Activated T-helper 1 cell treated with anti-CD3 and anti-CD28 coated beads, Interleukin-2, amount 50 U/mL, for 16 hours (primary cell): Measurements from ENCODE around the gene NFIX.
"Not testable (repeated sequence)": the region's sequence is repeated elsewhere in the genome, so short reads cannot be mapped to it uniquely, and the experiment has no call there.

Experiments used
- DNase-seq, 2 donors: peaks; one replicate each; pipeline ENCODE4 v3.0.0-alpha.2; 2020; ENCODE audit warnings: low read depth in 1 of 2, low spot score in 1 of 2

NFIX gene

DNA sequence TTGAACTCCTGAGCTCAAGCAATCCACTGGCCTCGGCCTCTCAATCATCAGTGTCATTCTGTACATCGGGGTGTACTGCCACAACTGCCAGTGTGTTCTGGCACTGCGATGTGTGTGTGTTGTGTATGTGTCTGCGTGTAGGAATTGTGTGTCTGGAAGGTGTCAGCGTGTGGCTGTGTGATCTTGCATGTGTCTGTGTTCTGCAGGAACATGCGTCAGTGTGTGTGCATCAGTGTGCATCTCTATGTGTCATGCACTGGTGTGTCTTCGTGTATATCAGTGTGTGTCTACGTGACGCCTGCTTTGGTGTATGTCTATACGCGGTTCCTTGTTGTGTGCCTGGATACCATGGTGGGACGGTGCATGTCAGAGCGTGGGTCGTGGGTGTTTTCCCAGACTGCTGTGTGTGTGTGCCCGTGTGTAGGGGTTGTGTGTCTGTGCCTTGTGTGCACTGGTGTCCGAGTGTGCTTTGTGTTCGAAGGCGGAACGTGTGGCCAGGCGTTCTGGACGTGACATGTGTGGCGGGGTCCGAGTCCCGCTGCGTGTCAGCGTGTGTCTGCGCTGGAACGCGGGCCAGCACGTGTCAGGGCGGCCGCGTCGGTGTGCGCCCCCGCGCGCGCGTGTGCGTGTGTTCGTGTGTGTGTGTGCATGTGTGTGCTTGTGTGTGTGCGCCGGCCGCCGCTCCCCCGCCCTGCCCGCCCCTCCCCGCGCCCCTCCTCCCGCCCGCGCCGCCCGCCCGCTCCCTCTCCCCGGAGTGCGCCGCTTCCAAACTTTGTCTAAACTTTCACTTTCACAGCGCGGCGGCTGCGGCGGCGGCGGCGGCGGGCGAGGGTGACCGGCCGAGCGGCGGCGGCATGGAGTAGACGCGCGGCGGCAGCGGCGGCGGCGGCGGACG, at the start of gene NFIX:
Gene NFIX, plus strand, starts transcription at position 775 of the 895 bp plus-strand sequence. CDS start 363 bp downstream, outside the sequence.
- peak; percentile 26 to 38 for DNase-seq

- peak; percentile 94 to 98 for DNase-seq
These were observed 49.7 kb upstream of the NFIX start, which contains the start of gene RAD23A for GRCh38 chr19:12945479-12946091. RAD23A (plus strand) TSS chr19:12945862; CDS start chr19:12945949, 87 bp downstream.

- DNase-seq, result peak in 1 of 2 donors; percentile 45
These were observed 49.1 kb upstream of the NFIX start for GRCh38 chr19:12946092-12946721.

DNA sequence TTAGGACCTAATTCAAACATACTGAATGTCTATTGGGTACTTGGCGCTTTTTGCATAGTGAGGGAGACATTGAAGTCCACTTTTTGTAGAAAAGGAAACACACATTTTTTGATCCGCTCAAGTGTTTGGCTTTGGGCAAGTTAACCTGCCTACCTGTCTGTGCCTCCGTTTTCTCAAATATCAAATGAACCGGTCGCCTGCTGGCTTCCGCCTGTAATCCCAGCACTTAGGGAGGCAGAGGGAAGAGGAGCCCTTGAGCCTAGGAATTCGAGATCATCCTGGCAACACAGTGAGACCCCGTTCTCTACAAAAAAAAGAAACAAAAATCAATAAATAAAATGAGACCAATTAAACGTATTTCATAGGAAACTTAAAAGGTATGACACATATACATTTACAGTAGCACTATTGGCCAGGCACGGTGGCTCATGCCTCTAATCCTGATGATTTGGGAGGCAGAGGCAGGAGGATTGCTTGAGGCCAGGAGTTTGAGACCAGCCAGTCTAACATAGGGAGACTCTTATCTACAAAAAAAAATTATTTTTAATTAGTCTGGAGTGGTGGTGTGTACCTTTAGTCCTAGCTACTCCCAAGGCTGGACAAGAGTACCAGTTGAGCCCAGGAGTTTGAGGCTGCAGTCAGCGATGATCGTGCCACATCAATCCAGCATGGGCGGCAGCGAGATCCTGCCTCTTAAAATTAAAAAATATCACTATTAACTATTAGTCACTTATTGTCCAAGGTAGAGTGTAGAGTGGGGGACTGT, 48.4 kb upstream of the NFIX start:
- DNase-seq, result no peak

DNA sequence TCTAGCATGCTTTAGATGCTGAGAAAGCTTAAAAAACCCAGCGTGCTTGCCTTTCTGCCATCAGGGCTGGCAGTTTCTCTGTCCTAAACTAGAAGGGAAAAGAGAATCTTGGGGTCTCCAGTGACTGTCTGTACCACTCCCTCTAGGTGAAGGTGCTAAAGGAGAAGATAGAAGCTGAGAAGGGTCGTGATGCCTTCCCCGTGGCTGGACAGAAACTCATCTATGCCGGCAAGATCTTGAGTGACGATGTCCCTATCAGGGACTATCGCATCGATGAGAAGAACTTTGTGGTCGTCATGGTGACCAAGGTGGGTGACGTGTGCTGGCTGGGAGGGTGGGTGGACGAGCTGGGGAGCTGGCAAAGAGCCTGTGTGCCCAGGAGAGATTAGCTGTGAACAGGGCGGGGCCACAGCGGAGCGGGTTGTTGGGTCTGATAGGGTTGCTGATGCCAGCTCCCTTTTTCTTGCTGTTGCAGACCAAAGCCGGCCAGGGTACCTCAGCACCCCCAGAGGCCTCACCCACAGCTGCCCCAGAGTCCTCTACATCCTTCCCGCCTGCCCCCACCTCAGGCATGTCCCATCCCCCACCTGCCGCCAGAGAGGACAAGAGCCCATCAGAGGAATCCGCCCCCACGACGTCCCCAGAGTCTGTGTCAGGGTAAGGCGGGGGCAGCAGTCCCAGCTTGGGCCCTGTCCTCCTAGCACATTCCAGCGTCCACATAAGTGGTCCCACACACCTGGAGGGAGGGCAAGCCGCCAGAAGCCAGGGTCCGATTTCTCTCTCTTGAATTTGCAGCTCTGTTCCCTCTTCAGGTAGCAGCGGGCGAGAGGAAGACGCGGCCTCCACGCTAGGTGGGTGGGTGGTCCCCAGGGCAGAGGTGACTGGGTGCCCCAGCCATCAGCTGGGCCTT, 47.3 kb upstream of the NFIX start:
- DNase-seq, result no peak

DNA sequence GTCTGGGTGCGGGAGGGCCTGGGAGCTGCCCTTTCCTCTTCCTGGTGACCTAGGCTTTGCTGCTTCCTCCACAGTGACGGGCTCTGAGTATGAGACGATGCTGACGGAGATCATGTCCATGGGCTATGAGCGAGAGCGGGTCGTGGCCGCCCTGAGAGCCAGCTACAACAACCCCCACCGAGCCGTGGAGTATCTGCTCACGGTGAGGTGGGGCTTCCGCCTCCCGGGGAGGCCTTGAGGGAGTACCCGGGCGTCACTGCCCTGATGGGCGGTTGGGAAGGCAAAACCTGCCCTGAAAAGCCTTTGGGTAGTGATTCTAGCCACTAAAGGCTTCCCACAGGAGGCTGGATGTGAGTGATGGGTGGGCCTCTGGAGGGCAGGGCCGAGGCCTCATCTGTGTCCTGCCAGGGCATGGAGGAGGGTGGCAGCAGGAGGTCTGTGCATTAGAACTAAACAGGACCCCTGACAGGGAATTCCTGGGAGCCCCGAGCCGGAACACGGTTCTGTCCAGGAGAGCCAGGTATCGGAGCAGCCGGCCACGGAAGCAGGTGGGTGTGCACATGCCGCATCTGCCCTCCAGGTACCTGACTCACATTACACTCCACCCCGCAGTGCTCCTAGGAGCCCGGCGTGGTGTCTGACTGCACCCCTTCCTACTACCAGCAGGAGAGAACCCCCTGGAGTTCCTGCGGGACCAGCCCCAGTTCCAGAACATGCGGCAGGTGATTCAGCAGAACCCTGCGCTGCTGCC, 46.5 kb upstream of the NFIX start:
- DNase-seq, result no peak

DNA sequence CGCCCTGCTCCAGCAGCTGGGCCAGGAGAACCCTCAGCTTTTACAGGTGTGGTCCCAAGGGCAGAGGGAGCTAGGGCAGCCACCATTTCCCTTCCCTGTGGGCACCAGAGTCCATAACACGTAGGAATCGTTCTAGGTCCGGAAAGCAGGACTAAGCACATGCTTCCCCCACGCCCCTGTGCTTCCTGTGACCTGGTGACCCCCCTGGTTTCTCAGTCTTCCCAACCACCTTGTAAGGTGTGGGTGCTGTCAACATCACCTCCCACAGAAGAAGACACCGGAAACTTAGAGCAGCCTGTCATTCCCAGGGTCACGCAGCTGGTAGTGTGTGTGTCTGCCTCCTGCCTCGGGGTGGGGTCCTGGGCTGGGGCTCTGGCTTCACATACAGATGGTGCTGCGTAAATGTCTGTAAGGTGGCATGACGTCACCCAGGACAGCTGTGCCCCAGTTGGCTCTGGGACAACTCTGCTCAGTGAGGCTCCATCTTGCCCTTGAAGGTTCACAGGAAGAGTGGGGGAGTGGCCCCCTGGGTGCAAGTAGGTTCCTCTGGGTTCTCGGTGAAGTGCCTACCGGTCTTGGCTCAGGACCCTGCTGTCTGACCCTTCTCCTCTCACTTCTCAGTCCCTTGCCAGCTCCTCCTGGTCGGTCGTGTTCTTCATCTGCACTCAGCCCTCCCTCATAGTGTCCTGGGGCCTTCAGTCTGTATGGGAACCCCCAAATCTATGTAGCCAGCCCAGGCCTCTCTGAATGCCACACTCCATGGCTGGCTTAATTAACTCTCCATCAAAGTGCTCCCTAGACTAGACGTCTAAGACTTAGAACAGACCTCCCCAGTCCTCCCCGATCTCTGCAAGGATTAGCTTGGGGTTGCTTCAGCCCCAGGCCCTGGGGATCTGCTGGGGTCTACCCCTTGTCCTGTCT, 45.7 kb upstream of the NFIX start:
- no peak for DNase-seq

DNA sequence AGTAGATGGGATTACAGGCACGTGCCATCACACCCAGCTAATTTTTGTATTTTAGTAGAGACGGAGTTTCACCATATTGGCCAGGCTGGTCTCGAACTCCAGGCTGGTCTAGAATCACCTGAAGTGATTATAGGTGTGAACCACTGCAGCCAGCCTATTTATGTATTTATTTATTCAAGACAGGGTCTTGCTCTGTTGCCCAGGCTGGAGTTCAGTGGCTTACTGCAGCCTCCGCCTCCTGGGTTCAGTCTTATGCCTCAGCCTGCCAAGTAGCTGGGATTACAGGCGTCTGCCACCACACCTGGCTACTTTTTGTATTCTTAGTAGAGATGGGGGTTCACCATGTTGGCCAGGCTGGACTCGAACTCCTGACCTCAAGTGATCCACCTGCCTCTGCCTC, 43.2 kb upstream of the NFIX start:
- DNase-seq, result not testable (repeated sequence)

GRCh38 chr19:12952488-12953137, 42.7 kb upstream of the NFIX start:
- DNase-seq, result no peak

GRCh38 chr19:12953138-12953798, 42.0 kb upstream of the NFIX start:
- DNase-seq, result no peak

GRCh38 chr19:12953799-12954611, 41.3 kb upstream of the NFIX start:
- no peak for DNase-seq

GRCh38 chr19:12954612-12954962, 40.7 kb upstream of the NFIX start:
- DNase-seq, result no peak

DNA sequence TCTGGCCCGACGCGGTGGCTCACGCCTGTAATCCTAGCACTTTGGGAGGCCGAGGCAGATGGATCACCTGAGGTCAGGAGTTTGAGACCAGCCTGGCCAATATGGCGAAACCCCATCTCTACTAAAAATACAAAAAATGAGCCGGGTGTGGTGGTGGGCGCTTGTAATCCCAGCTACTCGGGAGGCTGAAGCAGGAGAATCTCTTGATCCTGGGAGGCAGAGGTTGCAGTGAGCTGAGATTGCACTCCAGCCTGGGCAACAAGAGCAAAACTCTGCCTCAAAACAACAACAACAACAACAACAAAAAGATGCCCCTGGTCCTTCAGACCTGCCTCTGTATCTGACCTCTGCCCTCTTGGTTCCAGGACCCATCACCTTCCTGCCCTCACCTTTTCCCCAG, 39.7 kb upstream of the NFIX start:
- DNase-seq, result not testable (repeated sequence)

DNA sequence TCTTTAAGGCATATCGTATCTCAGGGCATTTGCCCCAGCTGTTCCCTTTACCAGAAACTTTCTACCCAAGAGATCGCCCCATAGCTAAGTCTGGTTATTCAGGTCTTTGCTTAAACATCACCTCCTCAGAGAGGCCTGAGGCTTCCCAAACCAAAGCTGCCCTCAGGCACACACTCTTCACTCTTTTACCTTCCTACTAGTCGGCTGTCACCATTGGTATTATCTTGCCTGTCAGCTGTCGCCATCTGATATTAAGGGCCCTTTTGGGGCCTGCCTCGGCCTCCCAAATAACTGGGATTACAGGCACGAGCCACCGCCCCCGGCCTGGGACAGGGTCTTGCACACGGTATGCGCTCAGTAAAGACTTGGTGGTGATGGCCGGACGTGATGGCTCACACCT, 39.3 kb upstream of the NFIX start:
- no peak for DNase-seq

DNA sequence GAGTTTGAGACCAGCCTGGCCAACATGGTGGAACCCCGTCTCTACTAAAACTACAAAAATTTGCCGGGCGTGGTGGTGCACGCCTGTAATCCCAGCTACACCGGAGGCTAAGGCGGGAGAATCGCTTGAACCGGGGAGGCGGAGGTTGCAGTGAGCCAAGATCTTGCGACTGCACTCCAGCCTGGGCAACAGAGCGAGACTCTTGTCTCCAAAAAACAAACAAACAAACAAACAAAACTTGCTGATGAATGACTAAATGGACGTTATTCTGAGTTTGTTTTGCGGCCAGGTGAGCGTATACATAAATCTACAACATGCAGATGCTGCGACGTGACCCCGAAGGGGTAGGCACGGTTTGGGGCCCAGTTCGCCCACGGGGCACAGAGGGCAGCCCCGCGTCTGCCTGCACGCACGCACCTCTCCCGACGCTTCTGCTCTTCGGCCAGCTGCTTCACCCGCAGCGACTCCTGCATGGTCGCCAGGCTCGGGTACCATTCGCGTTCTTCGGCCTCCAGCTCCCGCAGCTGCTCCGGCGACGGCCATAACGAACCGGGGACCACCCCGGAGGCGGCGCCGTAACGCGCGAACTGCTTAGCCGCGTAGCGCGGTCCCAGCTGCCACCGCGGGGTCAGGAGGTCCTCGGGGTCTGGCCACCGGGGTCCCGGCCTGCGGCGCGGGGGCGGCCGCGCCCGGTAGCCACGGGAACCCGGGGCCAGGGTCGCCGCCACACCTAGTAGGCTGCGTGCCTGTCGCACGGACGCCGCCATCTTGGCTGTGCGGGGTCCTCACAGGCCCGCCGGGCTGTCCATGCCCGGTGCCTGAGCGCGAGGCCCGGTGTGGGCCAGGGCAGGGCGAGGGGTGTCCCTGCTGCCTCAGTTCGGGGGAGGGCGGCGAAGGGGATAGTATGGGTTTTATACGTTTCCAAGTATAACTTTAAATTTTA, 38.6 kb upstream of the NFIX start, which contains the start of gene GADD45GIP1:
Gene GADD45GIP1, minus strand, starts transcription at position 778 of the 943 bp plus-strand sequence. Its CDS starts 11 bp downstream, at position 767.
- peak; percentile 65 to 69 for DNase-seq
